Kidney glomerular epithelial cell (primary cell): ENCODE measurements around the gene LRRC3C.

Source experiments
- DNase-seq: peaks from one replicate; lab custom pipeline; 2025; lab: John Stamatoyannopoulos, UW

LRRC3C gene

DNA sequence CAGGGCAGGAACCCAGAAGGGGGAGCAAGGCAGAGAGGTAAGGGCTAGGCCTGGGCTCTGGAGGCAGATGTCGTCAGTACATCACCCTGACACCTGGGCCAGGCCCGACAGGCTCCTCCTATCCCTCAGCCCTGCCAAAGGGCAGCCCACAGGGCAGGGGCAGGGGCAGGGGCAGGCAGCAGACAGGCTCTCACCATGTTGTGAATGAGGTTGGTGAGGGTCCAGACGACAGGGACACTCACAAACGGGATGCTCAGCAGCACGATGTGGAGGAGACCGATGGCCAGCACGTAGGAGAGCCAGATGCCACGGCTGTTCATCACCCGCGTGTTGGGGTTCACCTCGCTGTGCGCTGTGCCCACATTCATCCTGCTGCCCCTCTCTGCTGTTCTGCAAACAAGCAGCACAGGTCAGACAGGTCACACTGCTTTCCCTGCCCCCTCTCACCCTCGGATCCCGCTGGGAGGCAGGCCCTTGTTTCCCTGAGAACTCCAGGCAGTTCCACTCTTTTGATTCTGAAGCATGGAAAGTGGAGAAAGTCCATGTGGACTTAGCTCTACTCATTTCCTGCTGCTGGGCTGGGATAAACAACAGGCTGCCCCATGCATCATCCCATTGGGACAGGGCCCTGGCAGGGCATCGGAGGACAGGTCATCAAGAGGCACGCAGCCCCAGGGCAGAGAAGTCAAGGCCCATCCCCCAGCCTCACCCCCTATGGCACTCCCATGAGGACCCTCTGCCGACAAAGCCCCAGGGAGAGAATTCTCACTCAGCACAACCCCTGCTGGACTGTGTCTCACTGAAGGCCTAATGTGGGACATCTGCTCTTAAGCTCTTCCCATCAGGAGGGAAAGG lies 3.5 kb upstream of the LRRC3C start:
- no peak for DNase-seq

DNA sequence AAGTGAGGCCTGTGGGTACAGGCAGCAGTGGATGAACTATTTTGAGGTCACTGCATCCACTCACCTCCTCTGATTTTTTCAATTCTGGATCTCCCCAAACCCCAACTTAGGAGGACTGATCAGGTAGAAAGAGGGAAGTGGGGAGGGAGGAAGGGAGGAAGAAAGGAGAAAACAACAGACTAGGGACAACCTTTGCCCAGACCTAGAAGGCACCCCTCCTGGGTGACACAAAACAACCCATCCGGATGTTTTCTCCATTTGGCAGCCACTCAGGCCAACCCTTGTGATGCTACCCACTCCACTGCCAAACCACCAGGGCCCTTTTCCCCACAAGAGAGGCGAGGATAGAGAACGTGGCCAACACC lies 2.9 kb upstream of the LRRC3C start:
- DNase-seq = no peak

DNA sequence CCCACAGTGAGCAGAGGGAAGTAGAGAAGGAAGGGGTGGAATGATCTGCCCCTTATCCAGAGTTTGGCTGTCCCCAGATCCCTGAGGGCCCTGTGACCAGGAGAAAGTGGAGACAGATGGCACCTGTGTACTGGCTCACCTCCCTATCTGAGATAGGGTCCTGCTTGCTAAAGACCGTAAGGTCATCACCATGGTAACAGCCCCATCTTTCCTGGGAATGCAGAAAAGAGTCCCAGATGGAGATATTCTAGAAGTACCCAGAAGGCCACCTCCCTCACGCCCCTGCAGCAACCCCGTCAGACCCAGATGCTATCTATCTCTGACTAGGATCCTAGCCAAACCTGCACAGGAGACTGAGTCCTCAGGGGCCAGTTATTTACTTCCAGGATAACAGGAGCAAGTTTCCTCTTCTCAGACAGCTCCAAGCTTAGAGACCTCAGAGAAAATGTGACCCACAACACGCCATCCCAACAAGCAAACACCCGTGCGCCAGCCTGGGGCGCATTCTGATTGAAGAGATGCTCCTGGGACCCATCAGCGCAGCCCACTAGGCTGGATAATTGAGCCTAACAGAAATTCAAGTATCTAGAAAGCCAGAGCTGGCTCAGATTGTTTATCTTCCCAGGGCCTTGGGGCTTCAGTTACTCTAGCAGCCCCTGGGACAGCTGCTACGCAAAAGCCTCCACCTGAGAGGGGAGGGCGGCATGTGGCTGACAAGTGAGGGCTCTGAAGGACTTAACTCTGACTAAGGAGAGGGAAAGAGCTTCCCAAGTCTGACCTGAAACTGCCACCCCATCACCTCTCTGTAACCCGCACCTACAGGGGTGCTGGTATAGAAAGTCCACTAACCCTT lies 2.0 kb upstream of the LRRC3C start:
- no peak for DNase-seq

DNA sequence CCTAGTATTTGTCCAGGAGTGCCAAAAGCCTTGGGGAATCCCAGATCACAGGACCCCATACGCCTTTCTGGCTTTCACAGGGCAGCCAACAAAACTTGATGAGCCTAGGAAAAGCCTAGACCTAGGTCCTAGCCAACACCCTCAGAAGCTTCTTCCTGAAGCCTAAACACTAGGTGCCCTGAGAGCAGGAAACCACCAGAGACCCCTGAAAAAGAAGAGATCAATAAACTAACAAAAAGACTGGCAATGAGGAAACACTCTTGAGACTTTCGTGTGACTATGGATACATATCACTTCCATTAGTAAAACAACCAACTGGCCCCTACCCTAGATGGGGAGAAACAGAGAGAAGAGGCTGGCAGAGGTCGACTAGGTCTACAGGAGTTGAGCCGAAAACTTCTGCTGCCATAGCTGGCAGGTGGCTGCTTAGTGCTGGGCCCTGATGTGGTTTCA lies 1.4 kb upstream of the LRRC3C start:
- no peak for DNase-seq

DNA sequence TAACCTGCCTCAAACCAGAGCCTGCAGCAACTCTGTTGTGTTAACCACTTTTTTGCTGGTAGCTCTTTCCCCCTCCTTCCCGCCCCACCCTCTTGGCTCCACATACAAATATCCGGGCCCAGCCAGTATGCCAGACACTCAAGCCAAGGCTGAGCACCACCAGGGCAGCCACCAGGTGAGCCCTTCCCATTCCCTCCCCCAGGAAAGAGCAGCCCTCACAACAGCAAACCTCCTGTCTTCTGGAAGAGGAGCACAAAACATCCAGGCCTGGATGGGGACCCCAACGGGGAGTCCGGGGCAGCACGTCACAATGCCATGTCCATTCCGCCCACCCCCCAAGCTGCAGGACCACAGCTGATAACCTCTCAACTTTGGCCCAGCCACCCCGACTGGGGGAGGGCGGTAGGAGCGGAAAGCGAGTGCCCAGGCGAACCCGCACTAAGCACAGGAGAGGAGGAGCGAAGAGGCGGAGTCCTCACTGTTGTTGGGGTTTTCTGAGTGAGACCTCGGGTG lies 888 bp upstream of the LRRC3C start:
- no peak for DNase-seq

DNA sequence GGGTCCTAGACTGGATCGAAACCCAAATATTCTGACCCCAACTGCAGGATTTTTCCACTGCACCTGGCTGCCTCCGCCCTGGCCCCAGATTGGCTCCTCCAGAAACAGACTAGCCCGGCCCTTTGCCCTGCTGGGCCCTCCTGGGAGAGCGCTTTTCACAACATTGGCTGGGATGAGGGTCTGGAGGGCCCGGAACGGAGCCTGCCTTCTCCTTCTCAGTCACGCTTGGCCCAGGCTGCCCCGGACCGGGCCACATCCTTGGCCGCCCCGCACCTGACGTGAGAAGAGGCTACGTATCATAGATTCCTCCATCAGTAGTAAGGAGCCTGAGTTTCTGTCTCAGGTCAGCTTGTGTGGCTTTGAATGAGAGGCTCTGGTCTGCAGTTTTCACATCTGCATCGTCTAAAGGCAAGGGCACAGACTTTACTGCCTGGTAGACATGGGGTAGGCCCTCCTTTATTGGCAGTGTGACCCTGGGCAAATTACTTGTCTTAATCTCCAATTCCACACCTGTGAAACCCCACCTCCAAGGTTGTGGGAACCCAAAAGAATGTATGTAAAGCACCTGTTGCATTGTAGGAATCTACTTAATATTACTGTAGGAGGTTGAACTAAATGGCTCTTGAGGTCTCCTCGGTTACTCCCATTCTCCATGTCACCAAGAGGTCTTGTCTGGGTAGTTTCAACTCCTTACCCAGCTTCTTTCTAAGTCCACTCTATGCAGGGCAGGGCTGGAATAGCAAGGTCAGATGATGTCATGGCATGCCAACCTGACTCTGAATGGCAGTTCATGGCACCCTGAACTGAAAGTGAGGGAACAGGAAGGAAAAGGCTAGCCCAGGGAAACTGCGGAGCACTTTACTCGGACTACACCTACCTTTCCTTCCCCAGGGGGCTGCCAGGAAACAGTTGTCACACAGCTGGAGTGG lies 661 bp downstream of the LRRC3C start:
- DNase-seq = no peak

DNA sequence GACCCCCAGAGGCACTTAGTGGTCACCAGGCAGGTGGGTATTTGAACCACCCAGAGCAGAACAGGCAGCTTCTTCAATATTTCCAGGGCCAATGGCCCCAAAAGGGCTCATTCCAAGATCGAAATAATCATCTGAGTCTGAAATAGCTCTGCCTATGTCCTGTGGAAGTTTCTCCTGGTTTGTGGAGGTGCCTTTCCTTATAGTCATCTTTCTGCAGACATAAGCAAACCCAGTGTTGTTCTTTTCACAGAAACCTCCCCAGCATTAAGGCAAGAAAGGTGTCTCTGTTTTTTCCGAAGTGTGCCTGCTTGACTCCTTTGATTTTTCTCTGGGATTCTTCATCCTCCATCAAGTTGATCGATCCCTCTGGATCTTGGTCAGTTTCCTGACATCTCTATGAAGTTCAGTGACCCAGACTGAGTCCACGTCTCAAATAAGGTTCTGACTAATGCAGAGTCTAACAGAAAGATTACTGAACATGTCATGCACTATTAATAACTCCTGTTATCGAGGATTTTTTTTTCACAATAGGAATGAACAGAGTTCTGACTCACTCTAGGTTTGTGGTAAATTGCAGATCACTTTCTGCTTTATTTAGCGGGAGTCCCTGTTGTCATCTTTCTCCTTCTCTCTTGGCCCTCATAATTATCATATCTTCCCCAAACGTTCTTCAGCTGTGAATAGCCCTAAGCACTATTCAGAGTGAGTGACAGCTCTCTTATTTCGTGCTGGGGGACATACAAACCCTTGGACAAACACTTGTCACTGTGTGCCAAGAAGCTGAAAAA lies 1.5 kb downstream of the LRRC3C start:
- DNase-seq = peak; percentile 92

DNA sequence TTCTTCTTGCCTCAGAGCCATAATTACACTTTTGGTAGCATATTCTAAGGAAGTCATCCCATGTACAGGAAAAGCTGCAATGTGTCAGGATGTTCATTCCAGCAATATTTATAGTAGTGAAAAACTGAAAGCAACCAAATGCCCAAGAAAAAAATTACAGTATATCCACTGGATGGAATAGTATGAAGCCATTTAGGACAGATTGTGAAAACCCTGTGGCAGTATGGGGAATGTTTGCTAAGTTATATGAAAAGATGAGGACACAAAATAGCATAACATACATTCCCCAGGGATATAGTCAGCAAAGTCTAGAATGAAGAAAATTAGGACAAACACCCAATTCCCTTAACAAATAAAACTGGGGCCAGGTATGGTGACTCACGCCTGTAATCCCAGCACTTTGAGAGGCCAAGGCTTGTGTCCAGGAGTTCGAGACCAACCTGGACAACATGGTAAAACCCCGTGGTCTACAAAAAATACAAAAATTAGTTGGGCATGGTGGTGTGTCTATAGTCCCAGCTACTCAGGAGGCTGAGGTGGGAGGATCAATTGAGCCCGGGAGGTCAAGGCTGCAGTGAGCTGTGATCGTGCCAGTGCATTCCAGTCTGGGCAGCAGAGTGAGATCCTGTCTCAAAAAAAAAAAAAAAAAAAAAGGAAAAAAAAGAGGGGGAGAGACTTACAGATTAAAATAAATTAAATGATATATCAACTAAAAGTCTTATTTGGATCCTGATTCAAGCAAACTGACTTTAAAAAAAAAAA lies 2.3 kb downstream of the LRRC3C start:
- peak; percentile 32 for DNase-seq

DNA sequence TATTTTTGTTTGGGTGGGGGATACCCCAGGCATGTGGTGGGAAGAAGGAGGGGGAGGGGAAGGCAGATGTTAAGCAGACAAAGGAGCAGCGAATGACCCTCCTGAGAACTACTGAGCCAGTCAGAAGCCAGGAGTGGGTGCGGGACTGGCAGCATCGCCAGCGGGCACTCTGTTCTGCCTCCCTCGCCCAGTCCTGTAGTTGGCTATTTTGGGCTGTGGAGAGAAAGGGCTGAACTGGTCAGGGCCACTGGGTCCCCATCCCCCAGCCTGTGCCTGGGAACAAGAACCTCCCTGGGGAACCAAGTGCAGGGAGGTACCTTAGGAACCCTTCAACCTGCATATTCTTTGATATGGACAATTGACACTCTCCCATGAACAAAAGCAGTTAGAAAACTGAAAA lies 6.4 kb downstream of the LRRC3C start:
- DNase-seq = no peak

DNA sequence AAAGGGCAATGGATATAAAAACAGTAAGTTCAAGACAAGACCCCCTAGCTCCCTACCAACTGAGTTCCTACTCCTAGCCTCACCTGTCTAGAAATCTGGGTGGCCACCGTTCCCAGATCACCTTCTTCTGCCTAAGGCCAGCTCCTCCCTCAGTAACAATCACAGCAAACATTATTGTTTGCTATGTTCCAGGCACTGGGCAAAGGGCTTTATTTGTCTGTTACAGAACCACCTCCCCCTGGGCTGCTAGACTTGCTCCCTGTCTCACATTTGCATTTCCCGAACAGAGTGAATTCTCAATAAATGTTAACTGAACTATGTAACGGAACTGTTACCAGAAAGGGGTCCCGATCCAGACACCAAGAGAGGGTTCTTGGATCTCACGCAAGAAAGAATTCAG lies 6.8 kb downstream of the LRRC3C start:
- no peak for DNase-seq

DNA sequence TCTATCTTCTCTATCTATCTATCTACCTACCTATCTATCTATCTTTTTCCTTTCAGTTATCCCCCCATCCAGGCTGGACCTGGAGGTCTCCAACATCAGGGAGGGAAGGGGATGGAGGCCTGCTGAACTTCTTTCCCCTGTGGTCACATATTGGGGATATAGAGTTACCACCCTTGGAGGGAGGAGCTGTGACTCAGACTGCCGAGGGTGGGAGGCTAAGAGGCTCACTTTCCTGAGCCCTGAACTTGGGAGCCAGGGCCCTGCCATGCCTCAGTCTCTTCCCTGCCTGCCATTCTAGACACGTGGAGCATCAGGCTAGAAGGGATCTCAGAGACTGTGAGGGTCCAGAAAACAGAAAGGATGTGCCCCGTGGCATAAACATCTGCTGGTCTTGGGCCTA lies 8.4 kb downstream of the LRRC3C start:
- DNase-seq = no peak

DNA sequence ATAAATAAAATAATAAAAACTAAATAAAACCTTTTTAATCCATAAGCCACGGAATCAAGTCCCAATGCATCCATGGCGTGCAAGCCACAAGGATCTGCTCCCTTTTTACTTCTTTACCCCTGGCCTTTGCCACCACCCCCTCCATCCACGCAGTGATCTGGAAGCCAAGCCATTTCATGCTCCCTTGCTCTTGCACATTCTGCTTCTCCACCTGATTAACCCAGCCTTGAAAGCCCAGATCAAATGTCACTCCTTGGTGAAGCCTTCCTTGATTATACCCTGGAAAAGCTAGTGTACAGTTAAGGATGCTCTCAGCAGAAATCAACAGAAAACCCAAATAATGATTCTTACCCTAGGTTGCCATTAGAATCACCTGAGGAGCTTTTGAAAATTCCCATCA lies 9.9 kb downstream of the LRRC3C start:
- DNase-seq = no peak

DNA sequence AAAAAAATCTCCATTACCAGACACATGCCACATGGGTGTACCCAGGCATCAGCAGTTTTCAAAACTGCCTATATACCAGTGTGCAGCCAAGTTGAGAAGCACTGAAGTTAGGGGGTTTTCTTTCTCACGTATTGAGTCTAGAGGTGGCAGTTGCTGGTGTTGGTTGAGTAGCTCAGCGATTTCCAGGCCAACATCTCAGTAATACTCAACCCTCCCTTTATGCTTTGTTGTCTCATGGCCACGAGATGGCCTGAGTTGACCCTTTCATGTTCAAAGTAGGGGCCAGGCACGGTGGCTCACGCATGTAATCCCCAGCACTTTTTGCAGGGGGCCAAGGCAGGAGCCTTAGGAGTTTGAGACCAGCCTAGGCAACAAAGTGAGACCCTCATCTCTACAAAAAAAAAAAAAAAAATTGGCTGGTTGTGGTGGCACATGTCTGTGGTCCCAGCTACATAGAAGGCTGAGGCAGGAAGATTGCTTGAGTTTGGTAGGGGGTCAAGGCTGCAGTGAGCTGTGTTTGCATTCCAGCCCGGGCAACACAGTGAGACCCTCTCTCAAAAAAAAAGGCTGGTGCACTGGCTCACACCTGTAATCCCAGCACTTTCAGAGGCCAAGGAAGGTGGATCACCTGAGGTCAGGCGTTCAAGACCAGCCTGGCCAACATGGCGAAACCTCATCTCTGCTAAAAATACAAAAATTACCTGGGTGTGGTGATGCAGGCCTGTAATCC lies 10.8 kb downstream of the LRRC3C start:
- DNase-seq = no peak

DNA sequence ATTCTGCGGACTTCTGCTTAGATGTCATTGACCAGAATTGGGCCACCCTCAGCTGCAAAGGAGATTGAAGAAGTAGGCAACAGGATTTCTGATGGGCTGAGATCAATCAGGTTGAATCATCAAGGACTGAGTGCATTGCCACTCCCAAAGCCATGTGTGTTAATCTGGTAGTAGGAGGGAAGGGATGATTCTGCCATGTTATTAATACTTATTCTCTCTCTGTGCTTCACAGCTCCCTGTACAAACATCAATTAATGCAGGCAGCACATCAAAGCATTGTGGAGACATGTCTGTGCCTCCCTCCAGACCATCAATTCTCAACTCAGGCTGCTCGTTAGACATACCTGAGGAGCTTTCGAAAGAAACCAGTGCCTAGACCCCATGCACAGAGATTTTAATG lies 11.6 kb downstream of the LRRC3C start:
- DNase-seq = no peak

DNA sequence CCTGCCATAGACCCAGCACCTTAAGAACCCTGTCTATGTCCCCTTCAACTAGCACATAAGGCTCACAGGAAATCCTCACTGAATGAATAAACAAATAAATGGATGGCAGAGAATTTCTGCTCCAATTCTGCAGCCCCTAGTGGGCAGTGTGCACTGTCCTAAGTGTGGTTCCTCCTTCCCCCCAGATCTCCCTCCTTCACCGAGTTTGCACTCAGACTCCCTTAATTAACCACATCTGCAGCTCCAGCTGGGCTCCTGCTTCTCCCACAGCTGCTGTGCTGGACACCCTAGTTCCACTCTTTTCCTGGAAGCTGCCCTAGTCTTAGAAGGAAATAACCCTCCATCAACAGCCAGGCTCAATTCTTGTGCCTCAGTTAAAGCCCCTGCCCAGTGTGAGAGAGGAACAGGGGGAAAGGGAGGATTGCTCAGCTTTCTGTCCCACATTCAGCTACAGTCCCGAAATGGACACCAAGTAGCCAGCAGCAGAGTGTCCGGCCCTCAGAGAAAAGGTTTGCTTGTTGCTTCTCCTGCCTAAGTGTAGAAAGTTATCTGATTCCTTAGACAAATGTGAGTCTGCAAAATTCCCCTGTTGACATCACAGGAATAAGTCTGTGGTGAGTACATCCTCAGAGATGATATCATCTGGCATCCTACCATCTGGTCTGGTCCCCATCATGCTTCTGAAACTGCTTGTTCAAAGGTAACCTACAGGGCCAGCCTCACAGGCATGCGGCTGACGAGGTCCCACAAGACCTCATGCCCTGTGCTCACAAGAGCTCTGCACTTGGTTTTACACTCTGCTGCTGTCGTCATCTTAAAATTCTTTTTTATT lies 12.3 kb downstream of the LRRC3C start:
- peak; percentile 52 for DNase-seq

DNA sequence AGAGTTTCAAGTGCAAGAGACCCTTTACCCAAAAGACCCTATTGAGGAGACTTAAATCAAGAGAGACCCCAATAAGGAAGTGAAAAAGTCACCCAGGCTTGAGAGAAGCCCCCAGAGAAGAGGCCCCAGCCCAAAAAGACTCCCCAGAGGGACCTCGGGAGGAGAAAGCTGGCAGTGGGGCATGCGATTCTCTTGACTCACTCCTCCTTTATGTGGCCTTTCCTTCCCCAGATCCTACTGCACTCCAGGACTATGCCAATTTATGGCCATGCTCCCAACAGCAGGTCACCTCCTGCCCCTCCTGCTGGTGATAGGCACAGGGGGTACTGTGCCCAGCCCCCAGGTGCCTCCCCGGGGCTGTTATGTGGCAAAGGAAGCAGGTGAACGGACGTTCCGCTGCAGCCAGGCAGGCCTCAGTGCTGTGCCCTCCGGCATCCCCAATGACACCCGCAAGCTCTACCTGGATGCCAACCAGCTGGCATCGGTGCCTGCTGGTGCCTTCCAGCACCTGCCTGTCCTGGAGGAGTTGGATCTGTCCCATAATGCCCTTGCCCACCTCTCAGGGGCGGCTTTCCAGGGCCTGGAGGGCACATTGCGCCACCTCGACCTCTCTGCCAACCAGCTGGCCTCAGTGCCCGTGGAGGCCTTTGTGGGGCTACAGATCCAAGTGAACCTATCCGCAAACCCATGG lies 16.3 kb downstream of the LRRC3C start:
- no peak for DNase-seq

DNA sequence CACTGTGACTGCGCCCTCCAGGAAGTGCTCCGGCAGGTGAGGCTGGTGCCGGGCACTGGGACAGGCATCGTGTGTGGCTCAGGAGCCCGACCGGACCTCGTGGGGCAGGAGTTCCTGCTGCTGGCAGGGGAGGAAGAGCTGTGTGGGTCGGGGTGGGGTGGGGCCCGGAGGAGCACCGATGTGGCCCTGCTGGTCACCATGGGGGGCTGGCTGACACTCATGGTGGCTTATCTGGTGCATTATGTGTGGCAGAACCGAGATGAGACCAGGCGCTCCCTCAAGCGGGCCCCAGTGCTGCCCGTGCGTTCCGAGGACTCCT lies 16.8 kb downstream of the LRRC3C start:
- no peak for DNase-seq
